GM19455 (cell line): Measurements from ENCODE around the gene SLC12A7.
"Not testable (repeated sequence)": the region's sequence is repeated elsewhere in the genome, so short reads cannot be mapped to it uniquely, and the experiment has no call there.

ENCODE experiments used
- ATAC-seq: cut with Tn5 transposase; IDR thresholded peaks from one replicate; pipeline ENCODE4 v1.9.1; 2021; ENCODE audit not compliant: unreplicated experiment

Gene SLC12A7

GRCh38 chr5:1065891-1066650, 45.8 kb downstream of the SLC12A7 start:
- no peak for ATAC-seq

DNA sequence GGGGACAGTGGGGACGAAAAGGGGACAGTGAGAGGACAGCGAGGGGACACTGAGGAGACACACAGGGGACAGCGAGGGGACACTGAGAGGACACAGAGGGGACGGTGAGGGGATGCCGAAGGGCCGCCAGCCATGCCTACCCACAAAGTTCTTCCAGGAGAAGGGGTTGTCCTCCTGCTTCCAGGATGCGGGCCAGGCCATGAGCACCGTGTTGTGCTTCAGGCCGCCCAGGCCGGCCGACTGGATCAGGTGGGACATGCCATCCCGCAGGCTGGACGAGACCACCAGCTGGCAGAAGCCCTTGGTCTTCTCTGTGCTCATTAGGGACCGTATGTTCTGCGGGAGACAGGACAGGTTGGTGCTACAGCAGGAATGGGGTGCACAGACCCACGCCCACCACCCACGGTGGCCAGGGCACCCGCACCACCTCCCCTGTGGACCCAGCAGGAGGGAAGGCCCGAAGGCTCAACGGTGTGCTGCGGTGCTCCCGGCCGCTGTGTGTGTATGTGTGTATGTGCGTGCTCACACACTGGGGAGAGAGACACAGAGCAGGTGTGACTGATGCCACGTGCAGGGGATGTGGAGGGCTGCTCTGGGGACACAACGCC, 46.6 kb downstream of the SLC12A7 start:
- no peak for ATAC-seq

DNA sequence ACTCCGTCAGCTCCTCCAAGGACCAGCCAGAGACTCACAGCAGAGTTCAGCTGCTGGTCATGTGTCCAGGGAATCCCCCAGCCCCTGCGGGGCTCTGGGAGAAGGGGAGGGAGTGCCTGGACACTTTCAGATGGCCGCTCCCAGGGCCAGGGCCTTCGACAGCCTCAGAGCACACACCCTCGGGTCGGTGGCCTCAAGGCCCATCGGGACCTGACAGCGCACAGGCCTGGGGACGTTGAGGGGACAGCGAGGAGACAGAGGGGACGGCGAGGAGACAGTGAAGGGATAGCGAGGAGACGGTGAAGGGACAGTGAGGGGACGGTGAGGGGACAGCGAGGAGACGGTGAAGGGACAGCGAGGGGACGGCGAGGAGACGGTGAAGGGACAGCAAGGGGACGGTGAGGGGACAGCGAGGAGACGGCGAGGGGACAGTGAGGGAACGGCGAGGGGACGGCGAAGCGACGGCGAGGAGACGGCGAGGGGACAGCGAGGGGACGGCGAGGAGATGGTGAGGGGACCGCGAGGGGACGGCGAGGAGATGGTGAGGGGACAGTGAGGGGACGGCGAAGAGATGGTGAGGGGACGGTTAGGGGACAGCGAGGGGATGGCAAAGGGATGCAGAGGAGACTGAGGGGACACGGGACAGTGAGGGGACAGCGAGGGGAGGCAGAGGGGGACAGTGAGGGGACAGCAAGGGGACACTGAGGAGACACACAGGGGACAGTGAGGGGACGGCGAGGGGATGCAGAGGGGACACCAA, 47.3 kb downstream of the SLC12A7 start:
- no peak for ATAC-seq

- ATAC-seq = no peak
Measured at GRCh38 chr5:1063661-1064382, 48.0 kb downstream of the SLC12A7 start.

- no peak for ATAC-seq
Measured at GRCh38 chr5:1062761-1063568, 48.9 kb downstream of the SLC12A7 start.

GRCh38 chr5:1061916-1062315, 49.9 kb downstream of the SLC12A7 start:
- no peak for ATAC-seq

- not testable (repeated sequence) for ATAC-seq
Measured at GRCh38 chr5:1061292-1061691, 50.6 kb downstream of the SLC12A7 start.

- no peak for ATAC-seq
Measured at GRCh38 chr5:1060535-1060981, 51.3 kb downstream of the SLC12A7 start.

DNA sequence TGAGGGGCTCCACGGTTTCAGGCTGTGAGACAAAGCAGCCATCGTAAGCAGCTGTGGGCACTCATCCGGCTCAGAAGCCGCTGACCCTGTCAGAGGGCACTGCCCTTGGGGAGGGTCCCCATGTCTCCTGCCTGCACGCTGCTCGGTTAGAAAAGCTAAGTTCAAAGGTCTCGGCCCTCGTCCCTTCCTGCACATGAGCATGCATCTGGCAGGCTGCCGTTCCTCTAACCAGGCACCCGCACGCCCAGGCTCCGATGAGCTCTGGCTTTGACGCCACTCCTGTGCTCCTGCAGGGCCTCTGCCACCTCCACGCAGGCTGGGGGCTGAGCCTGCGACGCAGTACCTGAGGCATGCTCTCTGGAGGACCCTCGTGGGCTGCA, 52.0 kb downstream of the SLC12A7 start:
- no peak for ATAC-seq

- no peak for ATAC-seq
Measured at GRCh38 chr5:1058988-1059883, 52.6 kb downstream of the SLC12A7 start.

DNA sequence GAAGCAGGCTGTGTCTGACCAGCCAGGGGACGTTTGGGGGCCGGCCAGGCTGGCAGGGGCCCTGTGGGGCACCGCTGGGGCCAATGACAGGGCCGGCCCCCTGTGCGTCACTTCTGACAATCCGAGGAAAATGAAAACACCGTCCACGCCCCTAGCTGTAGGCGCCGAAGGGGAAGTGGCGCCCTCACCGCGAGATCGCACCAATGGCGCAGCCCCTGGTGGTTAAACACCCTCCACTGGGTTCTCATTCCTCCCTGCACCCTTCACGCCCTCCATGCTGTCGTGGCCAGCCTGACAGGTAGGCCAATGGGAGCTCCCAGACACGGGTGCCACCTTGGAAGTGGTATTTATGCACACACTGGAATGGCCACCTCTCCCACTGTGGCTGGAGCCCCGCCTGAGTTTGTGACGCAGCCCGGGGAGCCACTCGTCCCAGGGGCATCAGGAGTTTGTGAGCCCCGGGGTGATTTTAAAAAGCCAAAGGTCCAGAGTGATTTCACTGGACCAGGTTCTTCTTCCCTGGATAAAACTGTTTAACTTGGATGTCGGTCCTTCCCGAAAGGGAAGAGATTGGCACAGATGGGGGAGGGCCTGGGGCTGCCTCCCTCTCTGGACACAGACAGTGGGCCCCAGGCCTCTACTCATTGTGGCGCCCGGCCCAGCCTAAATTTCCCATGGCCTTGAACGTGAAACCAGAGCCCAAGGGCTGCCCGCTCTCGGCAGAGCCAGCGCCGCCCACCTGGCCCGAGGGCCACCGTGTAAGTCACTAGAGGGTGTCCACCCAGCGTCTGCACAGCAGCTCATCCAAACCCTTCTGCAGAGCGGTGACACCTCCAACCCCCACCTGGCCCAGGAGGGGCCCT, 53.5 kb downstream of the SLC12A7 start:
- ATAC-seq = no peak

DNA sequence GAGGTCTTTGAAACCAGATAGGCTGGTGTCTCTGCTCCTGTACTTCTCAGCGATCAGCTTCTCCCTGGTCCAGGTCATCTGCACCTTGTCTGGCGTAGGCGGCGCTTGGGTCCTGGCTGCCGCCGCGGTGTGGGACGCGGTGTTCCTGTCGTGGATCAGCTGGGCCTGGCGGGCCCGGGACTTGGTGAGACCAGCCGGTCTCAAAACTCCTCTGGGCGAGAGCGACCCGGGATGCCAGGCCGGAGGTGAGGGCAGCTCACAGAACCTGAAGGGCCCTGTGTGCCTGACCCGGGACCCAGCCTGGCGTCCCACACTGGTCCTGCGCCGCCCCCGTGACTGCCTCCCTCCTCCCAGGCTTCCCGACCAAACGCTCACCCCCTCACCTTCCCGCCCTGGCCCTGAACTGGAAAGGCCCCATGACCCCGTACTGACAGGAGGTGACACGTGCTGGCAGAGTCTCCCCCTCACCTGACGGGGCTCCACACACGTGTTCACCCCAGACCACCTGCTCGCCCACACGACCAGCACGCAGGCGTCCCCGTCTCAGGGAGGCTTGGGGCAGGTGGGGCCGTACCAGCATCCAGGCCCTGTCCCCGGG, 54.3 kb downstream of the SLC12A7 start:
- no peak for ATAC-seq

GRCh38 chr5:1056611-1057484, 55.0 kb downstream of the SLC12A7 start:
- no peak for ATAC-seq

DNA sequence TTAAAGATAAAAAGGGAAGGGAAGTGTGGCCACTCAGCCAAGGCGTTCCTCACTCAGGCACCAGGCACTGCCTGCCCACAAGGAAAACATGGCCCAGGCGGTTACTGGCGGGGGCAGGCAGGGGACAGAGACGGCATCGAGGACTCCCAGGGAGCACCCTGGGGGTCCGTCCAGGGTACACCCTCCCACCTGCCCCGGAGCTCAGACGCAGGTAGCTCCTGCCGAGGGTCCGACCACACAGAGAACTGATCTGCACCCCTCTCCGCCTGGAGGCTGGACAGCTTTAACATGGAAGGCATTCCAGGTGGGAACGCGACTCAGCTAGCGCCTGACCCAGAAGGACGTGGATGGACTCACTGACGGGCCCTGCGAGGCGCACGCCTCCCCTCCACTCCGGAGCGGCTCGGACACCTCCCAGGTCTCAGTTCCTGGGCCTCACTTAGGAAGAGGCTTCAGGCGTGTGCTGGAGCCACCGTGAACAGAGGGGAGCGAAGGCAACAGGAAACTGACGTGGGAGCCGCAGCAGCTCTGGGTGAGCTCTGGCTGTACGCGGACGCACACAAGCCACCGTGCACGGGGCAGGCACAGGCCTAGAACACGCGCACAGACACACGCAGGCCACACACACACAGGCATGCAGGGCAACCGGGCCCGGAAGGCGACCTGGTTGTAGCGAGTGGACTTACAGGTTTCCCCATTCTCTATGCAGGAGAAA, 55.8 kb downstream of the SLC12A7 start:
- ATAC-seq = no peak

DNA sequence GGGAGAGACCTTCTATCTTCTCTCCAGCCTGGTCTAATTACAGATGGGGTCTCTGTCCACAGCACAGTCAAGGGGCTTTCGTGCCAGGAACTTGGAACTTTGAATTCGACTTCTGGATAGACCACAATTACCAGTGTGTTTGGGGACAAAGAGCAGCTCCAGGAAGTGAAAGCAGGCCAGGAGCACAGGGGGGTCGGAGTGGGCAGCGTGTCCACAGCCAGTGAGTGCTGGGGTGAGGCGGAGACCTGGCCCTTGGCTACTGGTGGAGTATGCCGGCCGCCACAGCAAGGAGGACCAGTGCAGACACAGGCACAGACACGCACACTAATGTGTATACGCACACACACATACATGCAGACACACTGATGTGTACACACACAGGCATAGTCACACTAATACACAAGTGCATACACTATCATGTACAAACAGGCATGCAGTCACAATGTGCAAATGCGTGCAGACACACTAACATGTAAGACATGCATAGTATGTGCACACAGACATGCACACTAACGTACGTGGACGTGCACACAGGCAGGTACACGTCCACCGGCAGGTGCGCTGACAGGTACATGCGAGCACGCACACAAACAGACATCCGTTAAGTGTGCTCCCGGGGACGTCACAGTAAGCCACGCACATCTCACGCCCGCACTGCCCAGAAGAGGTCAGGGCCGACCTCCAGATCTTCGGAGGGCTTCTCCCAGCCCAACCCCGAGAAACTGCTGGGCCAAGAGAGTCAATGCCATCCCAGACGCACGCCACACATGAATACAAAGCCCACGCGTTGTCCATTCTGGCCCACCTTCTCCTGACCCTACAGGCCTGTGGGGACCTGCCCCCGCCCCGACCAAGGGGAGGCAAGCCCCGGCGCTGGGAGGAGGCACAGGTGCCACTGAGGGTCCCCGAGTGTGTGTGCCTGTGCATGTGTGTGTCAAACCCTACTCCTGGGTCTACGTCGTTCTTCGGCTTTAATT, 56.8 kb downstream of the SLC12A7 start:
- no peak for ATAC-seq
